K562 treated with DMSO at 1 percent for 24 hours (cell line): ENCODE results near the gene OR3A3. TPM values are rescaled to one million over a fixed set of nuclear protein-coding genes. Genes with fewer than 3 reads are reported as not detected.

Source experiments
- total RNA-seq: library from RNA; unstranded; fragments of 300-600 nt; gene quantifications from 2 replicates; pipeline ENCODE4 v1.2.3, GENCODE V29; 2022; ENCODE audit warnings: low read depth; ENCODE audit not compliant: insufficient read depth

The OR3A3 gene
- total RNA-seq = not detected in 2 replicates

GRCh38 chr17:3411070-3411469 lies at the start of gene OR3A3:
TSS of gene OR3A3 (plus strand) at chr17:3411370.

GRCh38 chr17:3385869-3386816 lies 25.0 kb upstream of the OR3A3 start, which contains the start of gene OR3A2:
TSS of gene OR3A2 (minus strand) at chr17:3386308.

GRCh38 chr17:3398310-3398709 lies 12.9 kb upstream of the OR3A3 start, which contains the start of gene OR1E1:
TSS of gene OR1E1 (minus strand) at chr17:3398410. CDS start at chr17:3398410, 0 bp downstream.

GRCh38 chr17:3433741-3434140 lies 22.6 kb downstream of the OR3A3 start, which contains the start of gene OR1E2:
TSS of gene OR1E2 (minus strand) at chr17:3433841. CDS start at chr17:3433841, 0 bp downstream.

GRCh38 chr17:3471599-3471998 lies 60.4 kb downstream of the OR3A3 start, which contains the start of gene SPATA22:
TSS of gene SPATA22 (minus strand) at chr17:3471819. CDS start at chr17:3469325, 2,494 bp downstream.

Other genes with a start within 250 kb of the OR3A3 start
- gene OR1A2, start 213.9 kb upstream of the OR3A3 start, total RNA-seq = not detected in 2 replicates
- not detected in 2 replicates for gene OR1A1, start 203.7 kb upstream of the OR3A3 start, total RNA-seq
- not detected in 2 replicates for gene OR3A1, start 113.0 kb upstream of the OR3A3 start, total RNA-seq
- not detected in 2 replicates for gene OR3A2, start 25.1 kb upstream of the OR3A3 start, total RNA-seq
- not detected in 2 replicates for gene OR1E1, start 13.0 kb upstream of the OR3A3 start, total RNA-seq
- gene OR1E2, start 22.5 kb downstream of the OR3A3 start, total RNA-seq = not detected in 2 replicates
- gene SPATA22, start 60.4 kb downstream of the OR3A3 start, total RNA-seq = 0.78 and 0.93 TPM in 2 replicates
- gene ASPA, start 64.6 kb downstream of the OR3A3 start, total RNA-seq = not detected in 2 replicates
- 0.07 and 0.49 TPM in 2 replicates for gene TRPV3, start 146.4 kb downstream of the OR3A3 start, total RNA-seq
- gene TRPV1, start 198.0 kb downstream of the OR3A3 start, total RNA-seq = 1.0 TPM in 2 replicates
- gene SHPK, start 224.9 kb downstream of the OR3A3 start, total RNA-seq = 20.7 and 22.3 TPM in 2 replicates
- 25.5 and 31.7 TPM in 2 replicates for gene CTNS, start 225.4 kb downstream of the OR3A3 start, total RNA-seq